ENCODE results near the gene GNG11.

The GNG11 gene

DNA sequence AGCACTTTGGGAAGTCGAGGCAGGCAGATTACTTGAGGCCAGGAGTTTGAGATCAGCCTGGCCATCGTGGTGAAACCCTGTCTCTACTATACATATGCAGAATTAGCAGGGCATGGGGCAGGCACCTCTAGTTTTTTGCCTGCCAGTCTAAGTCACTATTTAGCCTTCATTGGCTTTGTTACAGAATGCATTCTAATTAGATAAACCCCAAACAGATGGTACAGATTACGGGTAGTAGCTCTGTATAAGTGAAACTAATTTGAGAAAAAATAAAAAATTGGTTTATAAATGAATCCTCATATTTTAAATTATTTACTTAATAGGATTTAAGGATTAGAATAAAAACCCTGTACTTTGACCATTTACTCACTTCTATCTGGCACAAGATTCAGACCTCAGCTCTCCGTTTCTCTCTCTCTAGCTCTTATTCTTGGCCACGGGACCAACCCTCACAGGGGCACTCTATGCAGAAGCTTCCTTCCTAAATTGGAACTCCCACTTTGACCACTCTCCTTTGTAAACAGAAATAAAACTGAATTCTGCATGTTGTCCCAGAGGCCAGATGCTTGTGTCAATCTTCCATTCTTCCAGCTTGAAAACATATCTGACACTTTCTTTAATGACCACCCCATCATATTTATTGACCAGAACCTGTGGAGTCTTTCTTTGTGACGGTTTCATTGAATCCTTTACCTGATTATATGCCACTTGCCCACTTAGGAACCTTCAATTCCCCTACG, 55.8 kb downstream of the GNG11 start:
- TF ChIP-seq, protein P1, sequence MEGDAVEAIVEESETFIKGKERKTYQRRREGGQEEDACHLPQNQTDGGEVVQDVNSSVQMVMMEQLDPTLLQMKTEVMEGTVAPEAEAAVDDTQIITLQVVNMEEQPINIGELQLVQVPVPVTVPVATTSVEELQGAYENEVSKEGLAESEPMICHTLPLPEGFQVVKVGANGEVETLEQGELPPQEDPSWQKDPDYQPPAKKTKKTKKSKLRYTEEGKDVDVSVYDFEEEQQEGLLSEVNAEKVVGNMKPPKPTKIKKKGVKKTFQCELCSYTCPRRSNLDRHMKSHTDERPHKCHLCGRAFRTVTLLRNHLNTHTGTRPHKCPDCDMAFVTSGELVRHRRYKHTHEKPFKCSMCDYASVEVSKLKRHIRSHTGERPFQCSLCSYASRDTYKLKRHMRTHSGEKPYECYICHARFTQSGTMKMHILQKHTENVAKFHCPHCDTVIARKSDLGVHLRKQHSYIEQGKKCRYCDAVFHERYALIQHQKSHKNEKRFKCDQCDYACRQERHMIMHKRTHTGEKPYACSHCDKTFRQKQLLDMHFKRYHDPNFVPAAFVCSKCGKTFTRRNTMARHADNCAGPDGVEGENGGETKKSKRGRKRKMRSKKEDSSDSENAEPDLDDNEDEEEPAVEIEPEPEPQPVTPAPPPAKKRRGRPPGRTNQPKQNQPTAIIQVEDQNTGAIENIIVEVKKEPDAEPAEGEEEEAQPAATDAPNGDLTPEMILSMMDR (IDR thresholded peaks at IDR 0.05; ENCODE audit: low read depth, low read length, missing control alignments): no peak
- DNase-seq (ENCODE audit: low read depth): no peak

More for the DNA sequence above, 55.8 kb downstream of the GNG11 start:
- no peak overlapping the region for H3K4me3 ChIP-seq (ENCODE audit: low read depth, low read length)
- in situ Hi-C loops (cut with HindIII; ENCODE audit: low sequenced_read_pairs): no loop called here
